SK-N-DZ (cell line): ENCODE data around the gene GRIK4.
A peak's percentile ranks its signal among the peaks of the same experiment; 100 is the strongest.

Experiments used
- DNase-seq: peaks from one replicate; pipeline ENCODE4 v3.0.0-alpha.2; 2015; ENCODE audit warnings: low spot score

GRIK4 gene

GRCh38 chr11:120523196-120523595, 11.6 kb downstream of the GRIK4 start:
- DNase-seq: no peak

- no peak for DNase-seq
Observed at GRCh38 chr11:120524536-120525085, 13.1 kb downstream of the GRIK4 start.

GRCh38 chr11:120525261-120526171, 14.0 kb downstream of the GRIK4 start:
- DNase-seq: no peak

GRCh38 chr11:120526241-120526640, 14.7 kb downstream of the GRIK4 start:
- DNase-seq: no peak

GRCh38 chr11:120527111-120527761, 15.7 kb downstream of the GRIK4 start:
- peak; percentile 16 for DNase-seq

- no peak for DNase-seq
Observed at GRCh38 chr11:120528749-120529148, 17.2 kb downstream of the GRIK4 start.

GRCh38 chr11:120529214-120529613, 17.7 kb downstream of the GRIK4 start:
- no peak for DNase-seq

- no peak for DNase-seq
Observed at GRCh38 chr11:120529911-120530310, 18.4 kb downstream of the GRIK4 start.

- DNase-seq: no peak
Observed at GRCh38 chr11:120532082-120532831, 20.7 kb downstream of the GRIK4 start.

GRCh38 chr11:120532832-120533196, 21.3 kb downstream of the GRIK4 start:
- DNase-seq: no peak

GRCh38 chr11:120536091-120536796, 24.7 kb downstream of the GRIK4 start:
- no peak for DNase-seq

GRCh38 chr11:120536797-120537169, 25.2 kb downstream of the GRIK4 start:
- no peak for DNase-seq

- DNase-seq: no peak
Observed at GRCh38 chr11:120537996-120538395, 26.4 kb downstream of the GRIK4 start.

GRCh38 chr11:120538707-120539106, 27.2 kb downstream of the GRIK4 start:
- DNase-seq: no peak

GRCh38 chr11:120539667-120540369, 28.3 kb downstream of the GRIK4 start:
- no peak for DNase-seq

GRCh38 chr11:120540744-120541465, 29.4 kb downstream of the GRIK4 start:
- DNase-seq: no peak

- DNase-seq: no peak
Observed at GRCh38 chr11:120543521-120544215, 32.1 kb downstream of the GRIK4 start.

- DNase-seq: no peak
Observed at GRCh38 chr11:120545813-120546212, 34.3 kb downstream of the GRIK4 start.
